Measurements from ENCODE around the gene REPIN1. TPM values are rescaled to one million over a fixed set of nuclear protein-coding genes. Genes with fewer than 3 reads are reported as not detected.

The REPIN1 gene
- total and polyA plus RNA-seq, 9 of the 15 experiments (the other 6 are each of a cell fraction or from before 2014, with no cell fraction given), result 8.1 to 283 (median 94.3) TPM

DNA sequence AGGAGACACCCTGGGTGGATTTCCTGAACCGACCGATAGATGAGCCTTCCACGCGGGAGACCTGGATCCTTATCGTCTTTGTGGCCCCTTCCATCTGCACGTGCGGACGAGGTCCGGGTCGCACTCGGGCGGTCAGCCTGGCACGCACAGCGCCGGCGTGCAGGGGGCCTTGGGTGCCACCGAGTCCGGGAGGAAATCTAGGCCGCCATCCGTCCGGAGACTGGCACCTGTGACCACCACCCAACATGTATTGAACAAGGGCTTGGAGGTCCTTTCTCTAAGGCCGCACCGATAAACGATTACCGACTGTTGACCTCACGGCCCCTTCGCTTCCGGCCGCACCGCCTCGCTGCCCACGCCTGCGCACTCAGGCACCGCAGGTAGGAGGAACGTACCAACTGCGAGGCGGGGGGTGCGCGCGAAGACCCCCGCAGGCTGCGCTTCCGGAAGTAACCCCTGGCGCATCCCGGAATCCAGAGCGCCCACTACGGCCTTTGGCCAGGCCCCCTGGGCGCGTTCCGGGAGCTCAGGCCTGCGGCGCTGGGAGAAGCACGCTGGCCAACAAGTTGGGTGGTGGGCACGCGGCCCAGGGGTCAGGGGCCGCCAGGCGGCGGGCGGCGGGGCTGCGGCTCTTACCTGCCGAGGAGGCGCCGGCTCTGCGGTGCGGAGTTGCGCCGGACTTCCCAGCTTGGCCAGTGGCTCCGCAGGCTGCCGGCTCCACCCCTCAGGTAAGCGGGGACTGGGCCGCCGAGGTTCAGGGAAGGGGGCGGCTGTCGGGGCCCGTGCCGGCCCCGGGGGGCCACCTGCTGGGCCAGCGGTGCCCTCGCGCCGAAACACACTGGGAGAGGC is 45.6 kb upstream of the REPIN1 start, which contains the start of the genes ACTR3C and LRRC61 (continued):
- TF ChIP-seq, protein P1, sequence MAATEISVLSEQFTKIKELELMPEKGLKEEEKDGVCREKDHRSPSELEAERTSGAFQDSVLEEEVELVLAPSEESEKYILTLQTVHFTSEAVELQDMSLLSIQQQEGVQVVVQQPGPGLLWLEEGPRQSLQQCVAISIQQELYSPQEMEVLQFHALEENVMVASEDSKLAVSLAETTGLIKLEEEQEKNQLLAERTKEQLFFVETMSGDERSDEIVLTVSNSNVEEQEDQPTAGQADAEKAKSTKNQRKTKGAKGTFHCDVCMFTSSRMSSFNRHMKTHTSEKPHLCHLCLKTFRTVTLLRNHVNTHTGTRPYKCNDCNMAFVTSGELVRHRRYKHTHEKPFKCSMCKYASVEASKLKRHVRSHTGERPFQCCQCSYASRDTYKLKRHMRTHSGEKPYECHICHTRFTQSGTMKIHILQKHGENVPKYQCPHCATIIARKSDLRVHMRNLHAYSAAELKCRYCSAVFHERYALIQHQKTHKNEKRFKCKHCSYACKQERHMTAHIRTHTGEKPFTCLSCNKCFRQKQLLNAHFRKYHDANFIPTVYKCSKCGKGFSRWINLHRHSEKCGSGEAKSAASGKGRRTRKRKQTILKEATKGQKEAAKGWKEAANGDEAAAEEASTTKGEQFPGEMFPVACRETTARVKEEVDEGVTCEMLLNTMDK (IDR thresholded peaks at IDR 0.05; ENCODE audit: borderline replicate concordance, insufficient read depth, low read depth, low read length, poor library complexity, severe bottlenecking), result peak; percentile 80
- TF ChIP-seq PHF21A (IDR thresholded peaks at IDR 0.05; ENCODE audit: borderline replicate concordance, low read depth) (peak; percentile 13; the same call in 1 of the 2 replicates), FUS (optimal IDR thresholded peaks at IDR 0.05; ENCODE audit: low read depth, low read length) (peak; percentile 95), NCOA4 (IDR thresholded peaks at IDR 0.05; ENCODE audit: partially characterized antibody) (peak; percentile 14), MYC (IDR thresholded peaks at IDR 0.05; ENCODE audit: low read depth, low read length) (peak; percentile 88), MYC (CRISPR knock-in tag; IDR thresholded peaks at IDR 0.05; ENCODE audit: borderline replicate concordance, low read depth) (peak; percentile 98), NFIC (IDR thresholded peaks at IDR 0.05) (peak; percentile 37; the same call in 1 of the 2 replicates), ZNF347 (CRISPR knock-in tag; IDR thresholded peaks at IDR 0.05; ENCODE audit: low read depth) (peak; percentile 57; the same call in 1 of the 2 replicates), TEAD4 (IDR thresholded peaks at IDR 0.05; ENCODE audit: low read length) (peak; percentile 63), TEAD4 (CRISPR knock-in tag; IDR thresholded peaks at IDR 0.05; ENCODE audit: borderline replicate concordance) (peak; percentile 32; the same call in 1 of the 2 replicates), ZNF140 (CRISPR knock-in tag; IDR thresholded peaks at IDR 0.05) (no peak)
- TF ChIP-seq, protein P2, sequence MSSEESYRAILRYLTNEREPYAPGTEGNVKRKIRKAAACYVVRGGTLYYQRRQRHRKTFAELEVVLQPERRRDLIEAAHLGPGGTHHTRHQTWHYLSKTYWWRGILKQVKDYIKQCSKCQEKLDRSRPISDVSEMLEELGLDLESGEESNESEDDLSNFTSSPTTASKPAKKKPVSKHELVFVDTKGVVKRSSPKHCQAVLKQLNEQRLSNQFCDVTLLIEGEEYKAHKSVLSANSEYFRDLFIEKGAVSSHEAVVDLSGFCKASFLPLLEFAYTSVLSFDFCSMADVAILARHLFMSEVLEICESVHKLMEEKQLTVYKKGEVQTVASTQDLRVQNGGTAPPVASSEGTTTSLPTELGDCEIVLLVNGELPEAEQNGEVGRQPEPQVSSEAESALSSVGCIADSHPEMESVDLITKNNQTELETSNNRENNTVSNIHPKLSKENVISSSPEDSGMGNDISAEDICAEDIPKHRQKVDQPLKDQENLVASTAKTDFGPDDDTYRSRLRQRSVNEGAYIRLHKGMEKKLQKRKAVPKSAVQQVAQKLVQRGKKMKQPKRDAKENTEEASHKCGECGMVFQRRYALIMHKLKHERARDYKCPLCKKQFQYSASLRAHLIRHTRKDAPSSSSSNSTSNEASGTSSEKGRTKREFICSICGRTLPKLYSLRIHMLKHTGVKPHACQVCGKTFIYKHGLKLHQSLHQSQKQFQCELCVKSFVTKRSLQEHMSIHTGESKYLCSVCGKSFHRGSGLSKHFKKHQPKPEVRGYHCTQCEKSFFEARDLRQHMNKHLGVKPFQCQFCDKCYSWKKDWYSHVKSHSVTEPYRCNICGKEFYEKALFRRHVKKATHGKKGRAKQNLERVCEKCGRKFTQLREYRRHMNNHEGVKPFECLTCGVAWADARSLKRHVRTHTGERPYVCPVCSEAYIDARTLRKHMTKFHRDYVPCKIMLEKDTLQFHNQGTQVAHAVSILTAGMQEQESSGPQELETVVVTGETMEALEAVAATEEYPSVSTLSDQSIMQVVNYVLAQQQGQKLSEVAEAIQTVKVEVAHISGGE (CRISPR knock-in tag; IDR thresholded peaks at IDR 0.05), result peak in 2 of 3 experiments; percentile 37 to 54; a peak in 3 of 6 replicates
- TF ChIP-seq, protein P3, sequence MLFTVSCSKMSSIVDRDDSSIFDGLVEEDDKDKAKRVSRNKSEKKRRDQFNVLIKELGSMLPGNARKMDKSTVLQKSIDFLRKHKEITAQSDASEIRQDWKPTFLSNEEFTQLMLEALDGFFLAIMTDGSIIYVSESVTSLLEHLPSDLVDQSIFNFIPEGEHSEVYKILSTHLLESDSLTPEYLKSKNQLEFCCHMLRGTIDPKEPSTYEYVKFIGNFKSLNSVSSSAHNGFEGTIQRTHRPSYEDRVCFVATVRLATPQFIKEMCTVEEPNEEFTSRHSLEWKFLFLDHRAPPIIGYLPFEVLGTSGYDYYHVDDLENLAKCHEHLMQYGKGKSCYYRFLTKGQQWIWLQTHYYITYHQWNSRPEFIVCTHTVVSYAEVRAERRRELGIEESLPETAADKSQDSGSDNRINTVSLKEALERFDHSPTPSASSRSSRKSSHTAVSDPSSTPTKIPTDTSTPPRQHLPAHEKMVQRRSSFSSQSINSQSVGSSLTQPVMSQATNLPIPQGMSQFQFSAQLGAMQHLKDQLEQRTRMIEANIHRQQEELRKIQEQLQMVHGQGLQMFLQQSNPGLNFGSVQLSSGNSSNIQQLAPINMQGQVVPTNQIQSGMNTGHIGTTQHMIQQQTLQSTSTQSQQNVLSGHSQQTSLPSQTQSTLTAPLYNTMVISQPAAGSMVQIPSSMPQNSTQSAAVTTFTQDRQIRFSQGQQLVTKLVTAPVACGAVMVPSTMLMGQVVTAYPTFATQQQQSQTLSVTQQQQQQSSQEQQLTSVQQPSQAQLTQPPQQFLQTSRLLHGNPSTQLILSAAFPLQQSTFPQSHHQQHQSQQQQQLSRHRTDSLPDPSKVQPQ (CRISPR knock-in tag; IDR thresholded peaks at IDR 0.05; ENCODE audit: borderline replicate concordance), result 0 out of 2 replicates have a peak, but pooled peaks have one; percentile 72
- TF ChIP-seq, protein P4, sequence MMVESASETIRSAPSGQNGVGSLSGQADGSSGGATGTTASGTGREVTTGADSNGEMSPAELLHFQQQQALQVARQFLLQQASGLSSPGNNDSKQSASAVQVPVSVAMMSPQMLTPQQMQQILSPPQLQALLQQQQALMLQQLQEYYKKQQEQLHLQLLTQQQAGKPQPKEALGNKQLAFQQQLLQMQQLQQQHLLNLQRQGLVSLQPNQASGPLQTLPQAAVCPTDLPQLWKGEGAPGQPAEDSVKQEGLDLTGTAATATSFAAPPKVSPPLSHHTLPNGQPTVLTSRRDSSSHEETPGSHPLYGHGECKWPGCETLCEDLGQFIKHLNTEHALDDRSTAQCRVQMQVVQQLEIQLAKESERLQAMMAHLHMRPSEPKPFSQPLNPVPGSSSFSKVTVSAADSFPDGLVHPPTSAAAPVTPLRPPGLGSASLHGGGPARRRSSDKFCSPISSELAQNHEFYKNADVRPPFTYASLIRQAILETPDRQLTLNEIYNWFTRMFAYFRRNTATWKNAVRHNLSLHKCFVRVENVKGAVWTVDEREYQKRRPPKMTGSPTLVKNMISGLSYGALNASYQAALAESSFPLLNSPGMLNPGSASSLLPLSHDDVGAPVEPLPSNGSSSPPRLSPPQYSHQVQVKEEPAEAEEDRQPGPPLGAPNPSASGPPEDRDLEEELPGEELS (CRISPR knock-in tag; IDR thresholded peaks at IDR 0.05; ENCODE audit: borderline replicate concordance), result peak; percentile 94; the same call in 1 of the 2 replicates

Measured in K562 (cell line).